Peyer's patch (tissue), 4 donors: ENCODE measurements around the gene CADM1.

Experiments used
- POLR2A ChIP-seq, 2 donors: fragments of 450-650 bp; IDR thresholded peaks; one replicate each; pipeline ENCODE4 v1.5.1; 2017; ENCODE audit warnings: antibody characterized with exemption in 2 of 2, mild to moderate bottlenecking in 2 of 2, moderate library complexity in 2 of 2
- TF ChIP-seq, protein P1 (sequence below), 6 experiments: fragments of 450-650 bp in 4 of 6; fragments of 200-600 bp in 2 of 6; sonication (generic) in 1 of 6; IDR thresholded peaks; one replicate each; pipeline ENCODE4 v1.5.1; 2017 to 2019; ENCODE audit warnings: antibody characterized with exemption in 6 of 6, mild to moderate bottlenecking in 3 of 6, moderate library complexity in 1 of 6

DNA sequence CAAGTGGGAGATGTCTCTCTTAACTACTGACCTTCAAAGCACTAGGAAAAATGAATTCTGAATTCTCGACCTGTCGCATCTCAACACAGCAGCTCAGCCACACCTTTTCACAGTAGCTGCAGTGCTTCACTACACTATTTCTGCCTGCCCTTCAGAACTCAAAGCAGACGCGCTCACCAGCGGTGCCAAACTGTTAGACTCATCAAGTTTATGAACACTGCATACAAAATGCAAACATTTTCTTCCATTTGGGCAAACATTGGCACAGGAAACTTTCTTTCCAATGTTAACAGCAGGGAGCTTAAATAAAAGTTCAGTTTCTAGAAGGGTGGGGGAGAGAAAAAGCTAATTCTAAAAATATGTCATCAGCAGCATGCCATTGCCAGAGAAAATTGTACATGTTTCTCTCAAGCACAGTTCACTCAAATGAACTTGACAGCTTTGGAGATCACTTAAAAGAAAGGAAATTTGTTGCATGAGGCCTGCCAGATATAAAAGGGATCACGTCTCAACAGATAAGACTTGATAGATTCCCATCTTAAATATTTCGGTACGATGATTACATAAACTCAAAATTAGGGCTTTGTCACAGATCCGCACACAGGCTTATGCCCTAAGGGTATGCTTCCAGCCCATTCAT, 82.7 kb downstream of the CADM1 start:
- TF ChIP-seq, protein P1, sequence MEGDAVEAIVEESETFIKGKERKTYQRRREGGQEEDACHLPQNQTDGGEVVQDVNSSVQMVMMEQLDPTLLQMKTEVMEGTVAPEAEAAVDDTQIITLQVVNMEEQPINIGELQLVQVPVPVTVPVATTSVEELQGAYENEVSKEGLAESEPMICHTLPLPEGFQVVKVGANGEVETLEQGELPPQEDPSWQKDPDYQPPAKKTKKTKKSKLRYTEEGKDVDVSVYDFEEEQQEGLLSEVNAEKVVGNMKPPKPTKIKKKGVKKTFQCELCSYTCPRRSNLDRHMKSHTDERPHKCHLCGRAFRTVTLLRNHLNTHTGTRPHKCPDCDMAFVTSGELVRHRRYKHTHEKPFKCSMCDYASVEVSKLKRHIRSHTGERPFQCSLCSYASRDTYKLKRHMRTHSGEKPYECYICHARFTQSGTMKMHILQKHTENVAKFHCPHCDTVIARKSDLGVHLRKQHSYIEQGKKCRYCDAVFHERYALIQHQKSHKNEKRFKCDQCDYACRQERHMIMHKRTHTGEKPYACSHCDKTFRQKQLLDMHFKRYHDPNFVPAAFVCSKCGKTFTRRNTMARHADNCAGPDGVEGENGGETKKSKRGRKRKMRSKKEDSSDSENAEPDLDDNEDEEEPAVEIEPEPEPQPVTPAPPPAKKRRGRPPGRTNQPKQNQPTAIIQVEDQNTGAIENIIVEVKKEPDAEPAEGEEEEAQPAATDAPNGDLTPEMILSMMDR (IDR thresholded peaks at IDR 0.05) = no peak
- TF ChIP-seq POLR2A (IDR thresholded peaks at IDR 0.05) = no peak
